GM19438 (cell line): ENCODE measurements around the gene ANKFY1.
"Not testable (repeated sequence)": the region's sequence is repeated elsewhere in the genome, so short reads cannot be mapped to it uniquely, and the experiment has no call there.

Experiments used
- ATAC-seq: cut with Tn5 transposase; IDR thresholded peaks from one replicate; pipeline ENCODE4 v1.9.1; 2021; ENCODE audit warnings: low read depth; ENCODE audit not compliant: unreplicated experiment

The ANKFY1 gene

GRCh38 chr17:4221899-4222659, 41.7 kb downstream of the ANKFY1 start:
- no peak for ATAC-seq

DNA sequence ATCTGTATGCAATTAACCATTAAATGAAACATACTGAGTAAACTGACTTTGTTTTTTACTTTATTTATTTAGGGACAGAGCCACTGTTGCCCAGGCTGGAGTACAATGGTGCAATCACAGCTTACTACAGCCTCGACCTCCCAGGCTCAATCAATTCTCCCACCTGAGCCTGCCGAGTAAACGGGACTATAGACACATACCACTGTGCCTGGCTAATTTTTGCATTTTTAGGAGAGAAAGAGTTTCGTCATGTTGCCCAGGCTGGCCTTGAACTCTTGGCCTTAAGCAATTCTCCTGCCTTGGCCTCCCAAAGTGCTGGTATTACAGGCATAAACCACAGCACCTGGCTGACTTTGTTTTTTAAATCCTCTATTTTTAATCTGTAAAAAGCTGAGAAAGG, 42.6 kb downstream of the ANKFY1 start:
- no peak for ATAC-seq

DNA sequence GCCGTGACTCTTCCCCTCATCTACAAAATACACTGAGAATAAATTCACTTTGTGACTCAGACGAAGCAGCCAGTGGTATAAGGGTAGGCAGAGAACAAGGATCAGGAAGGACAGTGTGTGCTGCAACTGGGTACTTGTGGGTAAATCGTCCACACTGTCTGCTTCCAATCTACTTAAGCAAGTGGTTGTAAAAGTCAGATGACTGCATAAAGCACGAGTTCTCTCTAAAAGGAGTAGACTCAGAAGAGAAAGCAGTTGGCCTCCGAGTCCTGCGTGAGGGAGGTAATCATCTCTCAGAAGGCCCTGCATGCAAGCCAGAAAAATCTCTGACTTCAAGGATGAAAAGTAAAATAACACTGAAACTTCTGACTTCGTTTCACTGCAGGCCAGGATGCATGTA, 43.1 kb downstream of the ANKFY1 start:
- no peak for ATAC-seq

GRCh38 chr17:4219241-4219640, 44.5 kb downstream of the ANKFY1 start:
- ATAC-seq = no peak

DNA sequence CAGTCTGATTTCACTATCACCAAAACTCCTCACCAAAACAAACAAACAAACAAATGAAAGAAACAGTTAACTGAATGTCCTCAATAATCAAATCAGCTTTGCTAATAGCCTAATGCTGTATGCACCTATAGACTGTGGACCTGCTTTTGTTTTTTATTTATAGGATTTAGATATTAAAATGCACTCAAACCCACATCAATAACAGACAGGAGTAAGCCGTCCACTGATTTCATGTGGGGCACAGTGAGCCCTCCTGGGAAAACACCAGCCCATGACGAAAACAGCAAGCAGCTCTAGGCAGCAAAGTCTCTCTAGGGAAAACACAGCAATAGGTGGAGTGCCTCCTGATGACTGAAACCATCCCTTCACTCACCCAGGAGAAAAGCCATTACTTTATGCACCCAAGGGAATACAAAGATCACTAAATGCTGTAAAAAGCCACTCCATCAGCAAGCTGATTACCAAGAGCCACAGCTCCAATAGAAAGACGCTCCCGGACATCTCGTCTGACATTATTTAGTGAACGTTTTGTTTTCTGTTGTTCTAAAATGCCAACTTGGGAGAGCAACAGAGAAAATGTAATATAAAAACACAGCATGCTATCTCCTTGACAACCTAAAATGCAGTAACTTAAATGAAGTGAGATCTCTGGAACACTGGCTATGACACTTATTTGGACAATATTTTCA, 47.8 kb downstream of the ANKFY1 start:
- no peak for ATAC-seq

DNA sequence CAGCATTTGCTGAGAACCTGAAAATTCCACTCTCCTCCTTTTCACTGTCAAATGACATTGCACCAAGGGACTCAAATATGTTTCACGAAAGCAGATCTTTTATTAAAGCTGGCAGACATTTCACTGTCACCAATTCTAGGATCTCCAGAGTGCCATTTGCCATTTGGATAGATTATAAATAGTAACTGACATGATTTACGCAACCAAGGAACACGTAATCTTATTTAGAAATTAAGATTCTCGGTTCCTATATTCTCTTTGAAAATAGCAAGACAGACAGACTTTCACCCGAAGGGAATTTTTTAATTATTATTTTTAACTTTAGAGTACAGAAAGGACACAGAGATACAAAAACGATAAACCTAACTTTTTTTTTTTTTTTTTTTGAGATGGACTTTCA, 49.6 kb downstream of the ANKFY1 start:
- ATAC-seq = no peak

DNA sequence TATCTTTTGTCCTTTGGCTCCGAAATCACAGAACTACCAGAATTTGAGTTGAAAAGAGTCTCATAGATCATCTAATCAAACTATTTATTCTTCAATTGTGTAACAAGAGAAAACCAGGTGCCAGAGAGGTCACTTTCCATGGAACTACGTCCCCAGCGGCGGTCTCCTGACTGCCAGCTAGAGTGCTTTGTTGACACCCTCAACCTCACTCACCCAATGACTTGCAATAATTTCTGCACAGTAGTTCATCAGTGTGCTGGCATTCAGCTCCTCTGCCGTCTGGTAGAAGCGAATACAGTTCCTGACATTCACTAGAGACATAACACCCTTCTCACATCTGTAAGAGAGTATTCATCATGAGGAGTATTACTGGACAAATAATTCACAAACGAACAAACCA, 54.2 kb downstream of the ANKFY1 start:
- ATAC-seq = no peak

DNA sequence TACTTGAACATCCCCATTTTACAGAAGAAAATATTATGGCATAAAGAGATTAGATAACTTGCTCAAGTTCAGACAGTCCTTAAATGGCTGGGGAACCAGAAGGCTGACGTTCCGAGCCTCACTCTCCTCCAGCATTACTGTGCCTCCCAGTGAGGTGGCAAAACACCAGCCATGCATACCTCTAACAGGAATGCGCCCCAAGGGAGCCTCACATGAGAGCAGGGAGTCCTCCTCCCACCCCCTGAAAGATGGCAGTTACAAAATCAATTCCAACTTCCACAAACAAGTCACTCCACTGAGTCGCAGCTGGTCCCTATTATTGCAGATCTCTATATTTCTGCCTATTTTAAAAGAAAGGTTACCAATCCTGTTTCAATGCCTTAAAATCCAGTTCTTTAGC, 55.5 kb downstream of the ANKFY1 start:
- ATAC-seq = no peak

DNA sequence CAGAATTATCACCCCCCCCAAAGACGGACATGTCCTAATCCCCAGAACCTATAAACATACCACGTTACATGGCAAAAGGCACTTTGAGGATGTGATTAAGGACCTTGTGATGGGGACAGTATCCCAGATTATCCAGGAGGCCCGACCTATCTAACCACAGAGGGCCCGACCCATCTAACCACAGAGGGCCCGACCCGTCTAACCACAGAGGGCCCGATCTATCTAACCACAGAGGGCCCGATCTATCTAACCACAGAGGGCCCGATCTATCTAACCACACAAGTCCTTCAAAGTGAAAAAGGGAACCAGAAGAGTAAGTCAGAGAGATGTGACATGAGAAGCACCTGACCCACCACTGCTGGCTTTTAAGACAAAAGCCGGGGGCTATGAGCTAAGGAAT, 56.8 kb downstream of the ANKFY1 start:
- no peak for ATAC-seq

- ATAC-seq = no peak
Observed at GRCh38 chr17:4205917-4206316, 57.9 kb downstream of the ANKFY1 start.

DNA sequence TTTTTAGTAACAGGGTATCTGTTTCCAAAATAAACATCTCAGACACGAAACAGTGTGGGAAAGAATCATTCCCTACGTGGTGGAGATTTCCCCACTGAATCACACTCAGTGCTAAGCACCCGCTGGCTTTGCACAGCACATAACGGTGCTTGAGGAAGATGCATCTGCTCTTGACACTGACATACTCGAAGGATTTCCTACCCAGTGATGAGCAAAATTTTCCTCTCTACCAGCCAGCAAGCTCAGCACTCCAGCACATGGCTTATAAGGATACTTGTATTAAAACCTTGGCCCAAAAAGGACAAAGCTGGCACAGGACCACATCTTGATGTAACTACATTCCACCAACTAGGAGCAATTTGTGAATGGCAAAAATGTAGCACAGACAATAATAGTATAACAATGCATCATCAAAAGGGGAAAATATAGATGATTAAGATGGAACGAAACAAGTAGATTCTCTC, 59.0 kb downstream of the ANKFY1 start:
- no peak for ATAC-seq

GRCh38 chr17:4204190-4204589, 59.6 kb downstream of the ANKFY1 start:
- ATAC-seq = no peak

DNA sequence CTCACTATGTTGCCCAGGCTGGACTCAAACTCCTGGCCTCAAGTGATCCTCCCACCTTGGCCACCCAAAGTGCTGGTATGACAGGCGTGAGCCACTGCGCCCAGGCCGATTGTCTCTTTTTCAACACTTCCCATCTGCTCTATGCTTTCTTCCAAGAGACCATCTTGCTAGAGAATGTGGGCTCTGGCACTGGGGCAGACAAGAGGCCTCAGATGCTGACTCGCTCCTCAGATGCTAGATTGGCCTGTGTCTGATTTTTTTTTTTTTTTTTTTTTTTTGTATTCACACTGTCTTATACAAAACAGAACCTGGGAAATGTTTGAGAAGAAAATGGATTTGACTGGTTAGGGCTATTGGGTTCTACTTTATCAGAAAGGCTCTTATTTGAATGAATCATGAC, 62.6 kb downstream of the ANKFY1 start:
- ATAC-seq = no peak

DNA sequence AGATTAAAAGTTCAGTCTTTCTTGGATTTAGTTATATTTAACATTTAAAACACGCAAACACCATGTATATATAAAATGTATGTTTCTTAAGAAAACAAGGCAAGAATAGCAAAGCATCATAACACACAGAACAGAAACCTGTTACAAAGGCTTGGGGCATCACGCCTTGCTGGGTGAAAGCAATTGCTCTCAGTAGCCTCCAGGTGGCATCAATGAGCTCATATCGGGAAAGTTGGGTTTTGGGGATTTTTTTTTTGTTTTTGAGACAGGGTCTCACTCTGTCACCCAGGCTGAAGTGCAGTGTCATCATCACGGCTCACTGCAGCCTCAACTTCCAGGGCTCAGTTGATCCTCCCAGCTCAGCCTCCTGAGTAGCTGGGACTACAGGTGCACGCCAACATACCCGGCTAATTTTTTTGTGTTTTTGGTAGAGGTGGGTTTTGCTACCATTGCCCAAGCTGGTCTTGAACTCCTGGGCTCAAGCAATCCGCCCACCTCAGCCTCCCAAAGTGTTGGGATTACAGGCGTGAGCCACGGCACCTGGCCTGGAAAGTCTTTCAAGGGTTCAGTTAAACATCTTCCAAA, 63.9 kb downstream of the ANKFY1 start:
- ATAC-seq = no peak

DNA sequence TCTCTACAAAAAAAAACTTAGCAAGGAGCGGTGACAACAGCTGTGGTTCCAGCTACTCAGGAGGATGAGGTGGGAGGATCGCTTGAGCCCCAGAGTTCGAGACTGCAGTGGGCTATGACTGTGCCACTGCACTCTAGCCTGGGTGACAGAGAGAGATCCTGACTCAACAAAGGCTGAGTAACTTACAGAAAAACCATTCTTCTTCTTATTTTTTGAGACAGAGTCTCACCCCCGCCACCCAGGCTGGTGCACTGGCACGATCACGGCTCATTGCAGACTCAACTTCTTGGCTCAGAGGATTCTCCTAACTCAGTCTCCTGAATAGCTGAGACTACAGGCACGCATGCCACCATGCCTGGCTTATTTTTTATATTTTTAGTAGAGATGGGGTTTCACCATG, 64.8 kb downstream of the ANKFY1 start:
- no peak for ATAC-seq

- ATAC-seq = no peak
Observed at GRCh38 chr17:4195306-4195705, 68.5 kb downstream of the ANKFY1 start.

DNA sequence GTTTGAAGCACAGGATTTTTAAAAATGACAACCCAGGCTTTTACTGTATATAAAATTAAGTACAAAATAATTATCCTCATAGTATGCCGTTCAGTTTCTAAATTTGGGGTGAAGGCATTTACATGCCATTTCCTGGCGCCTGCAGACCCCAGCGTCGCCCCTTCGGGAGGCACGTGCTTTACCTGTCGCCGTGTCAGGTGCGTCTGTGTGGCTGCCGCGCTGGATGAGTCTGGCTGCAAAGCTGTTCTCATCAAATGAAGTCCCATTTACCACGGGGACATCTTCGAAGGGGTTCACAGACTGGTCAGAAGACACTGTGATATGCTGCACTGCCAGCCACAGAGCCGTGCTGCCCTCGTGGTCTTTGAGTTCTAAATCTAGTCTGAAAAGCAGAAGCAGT, 69.0 kb downstream of the ANKFY1 start:
- ATAC-seq = no peak

DNA sequence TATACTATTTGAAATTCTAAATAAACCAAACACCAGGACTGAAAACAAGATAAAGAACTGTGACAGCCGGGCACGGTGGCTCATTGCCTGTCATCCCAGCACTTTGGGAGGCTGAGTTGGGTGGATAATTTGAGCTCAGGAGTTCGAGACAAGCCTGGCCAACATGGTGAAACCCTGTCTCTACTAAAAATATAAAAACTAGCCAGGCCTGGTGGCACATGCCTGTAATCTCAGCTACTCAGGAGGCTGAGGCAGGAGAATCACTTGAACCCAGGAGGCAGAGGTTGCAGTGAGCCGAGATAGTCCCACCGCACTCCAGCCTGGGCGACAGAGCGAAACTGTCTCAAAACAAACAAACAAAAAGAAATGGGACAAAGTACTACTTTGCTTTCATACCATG, 73.0 kb downstream of the ANKFY1 start:
- not testable (repeated sequence) for ATAC-seq

- no peak for ATAC-seq
Observed at GRCh38 chr17:4189280-4189679, 74.5 kb downstream of the ANKFY1 start.

- ATAC-seq = no peak
Observed at GRCh38 chr17:4188076-4188475, 75.7 kb downstream of the ANKFY1 start.

DNA sequence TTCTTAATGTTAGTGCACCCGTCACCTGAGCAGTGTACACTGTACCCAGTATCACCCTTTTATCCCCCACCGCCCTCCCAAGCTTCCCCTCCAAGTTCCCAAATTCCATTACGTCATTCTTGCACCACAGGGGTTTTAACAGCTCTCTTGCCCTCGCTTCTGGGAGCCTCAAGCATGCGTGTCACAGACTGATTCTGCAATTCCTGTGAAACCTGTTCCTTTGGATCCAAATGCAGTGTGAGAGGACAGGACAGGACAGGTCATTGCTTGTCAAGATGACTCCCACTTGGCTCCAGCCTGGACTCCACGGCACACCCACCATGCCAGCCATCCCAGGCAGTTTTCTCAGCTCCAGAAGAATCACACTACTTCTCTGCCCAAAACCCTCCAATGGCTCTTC, 76.7 kb downstream of the ANKFY1 start:
- ATAC-seq = no peak

GRCh38 chr17:4186357-4186881, 77.4 kb downstream of the ANKFY1 start:
- no peak for ATAC-seq
